ENCODE measurements around the gene ACP4. TPM values are rescaled to one million over a fixed set of nuclear protein-coding genes. Genes with fewer than 3 reads are reported as not detected.

ACP4 gene
- total and polyA plus RNA-seq, 2 of the 13 experiments (the other 11 are each of a cell fraction or from before 2014, with no cell fraction given): 0.08 TPM; not detected in 1

GRCh38 chr19:50831026-50831396 lies 40.8 kb downstream of the ACP4 start:
- intact Hi-C loops (cut with micrococcal nuclease; ENCODE audit: unreplicated experiment) (no loop called here), in situ Hi-C loops (cut with HindIII; ENCODE audit: extremely low pct_ligation_motif_present, low pct_unique_long_range_greater_than_20kb) (no loop called here)
- ChIA-PET CTCF (ENCODE audit: low intra/inter-chr PET ratio, low total read pairs) (no interaction called here), POLR2A (no interaction called here)
- peaks cover 10% of the 10 kb centered on the region for H3K4me1 ChIP-seq (ENCODE audit: insufficient read depth, low read length)
- no peaks in the 10 kb centered on the region for H3K9me3 ChIP-seq (ENCODE audit: low read length)
- no TSS peak for BruUV-seq (replicated peaks)
- H3K4me3 ChIP-seq (replicated peaks in 1 of 3; ENCODE audit: insufficient read depth in 1 of 3, low read depth in 2 of 3, low read length in 3 of 3): no peak overlapping the region
- no peak overlapping the region for H3K9ac ChIP-seq (ENCODE audit: insufficient read depth, low read depth, low read length)
- H3K4me2 ChIP-seq (ENCODE audit: low read depth, low read length): no peak overlapping the region
- H4K20me1 ChIP-seq (ENCODE audit: insufficient read depth, low read length): no peaks in the 10 kb centered on the region
- no peak overlapping the region for H3K27ac ChIP-seq (ENCODE audit: extremely low read length, insufficient read depth, low read length)
- no peak for ATAC-seq
- TF ChIP-seq ZNF768 (CRISPR knock-in tag; IDR thresholded peaks at IDR 0.05) (peak; percentile 88), ZSCAN21 (CRISPR knock-in tag; IDR thresholded peaks at IDR 0.05; ENCODE audit: borderline replicate concordance) (no peak)
- H2AFZ ChIP-seq (ENCODE audit: low read length): no peak overlapping the region
- WGBS (ENCODE audit: low lambda C conversion rate): 14% methylated on average over 7 of the region's 7 CpGs
- DNase-seq (ENCODE audit: low spot score): no peak
- FAIRE-seq: no peak
- peaks cover 0 to 44% of the 10 kb centered on the region in 2 experiments; a peak in 2 of 5 replicates for H3K27me3 ChIP-seq (ENCODE audit: control insufficient read depth in 1 of 2, insufficient read depth in 2 of 2, low read length in 2 of 2)
- H3K79me2 ChIP-seq (ENCODE audit: insufficient read depth, low read length): no peaks in the 10 kb centered on the region
- no peaks in the 10 kb centered on the region for H3K36me3 ChIP-seq (replicated peaks in 1 of 2; ENCODE audit: control insufficient read depth in 1 of 2, insufficient read depth in 2 of 2, low read length in 2 of 2)

DNA sequence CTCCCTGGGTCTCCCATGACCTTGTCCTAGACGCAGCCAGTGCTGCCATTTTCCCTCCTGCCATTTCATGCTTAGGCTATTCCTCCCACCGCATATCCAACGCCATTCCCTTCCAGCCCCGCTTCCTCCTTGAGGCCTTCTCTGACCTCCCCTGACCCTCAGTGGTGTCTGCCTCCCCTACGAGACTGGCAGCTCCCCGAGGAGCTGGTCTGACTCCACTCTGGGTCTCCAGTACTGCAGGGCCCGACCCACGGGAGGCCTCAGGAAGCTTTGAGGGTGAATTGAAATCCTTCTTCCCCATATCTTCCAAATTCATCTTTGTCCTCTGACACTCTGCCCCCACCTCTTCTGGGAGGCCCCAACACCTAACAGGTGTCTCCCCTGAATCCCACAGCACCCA lies 42.5 kb downstream of the ACP4 start:
- BruUV-seq (replicated peaks): no TSS peak
- intact Hi-C loops (cut with micrococcal nuclease; ENCODE audit: unreplicated experiment) (no loop called here), in situ Hi-C loops (cut with HindIII; ENCODE audit: extremely low pct_ligation_motif_present, low pct_unique_long_range_greater_than_20kb) (no loop called here)
- H2AFZ ChIP-seq (ENCODE audit: low read length): no peak overlapping the region
- 45% methylated on average over 8 of the region's 8 CpGs for WGBS (ENCODE audit: low lambda C conversion rate)
- H3K79me2 ChIP-seq (ENCODE audit: insufficient read depth, low read length): no peaks in the 10 kb centered on the region
- H3K27ac ChIP-seq (ENCODE audit: extremely low read length, insufficient read depth, low read length): no peak overlapping the region
- ChIA-PET CTCF (ENCODE audit: low intra/inter-chr PET ratio, low total read pairs) (no interaction called here), POLR2A (no interaction called here)
- H3K4me1 ChIP-seq (ENCODE audit: insufficient read depth, low read length): peaks cover 17% of the 10 kb centered on the region
- no peaks in the 10 kb centered on the region for H3K36me3 ChIP-seq (replicated peaks in 1 of 2; ENCODE audit: control insufficient read depth in 1 of 2, insufficient read depth in 2 of 2, low read length in 2 of 2)
- H3K9me3 ChIP-seq (ENCODE audit: low read length): no peaks in the 10 kb centered on the region
- ATAC-seq (no peak), FAIRE-seq (no peak), DNase-seq (ENCODE audit: low spot score) (no peak)
- H3K4me3 ChIP-seq (replicated peaks in 1 of 3; ENCODE audit: insufficient read depth in 1 of 3, low read depth in 2 of 3, low read length in 3 of 3): no peak overlapping the region
- no peaks in the 10 kb centered on the region for H4K20me1 ChIP-seq (ENCODE audit: insufficient read depth, low read length)
- peaks cover 0 to 43% of the 10 kb centered on the region in 2 experiments; a peak in 2 of 5 replicates for H3K27me3 ChIP-seq (ENCODE audit: control insufficient read depth in 1 of 2, insufficient read depth in 2 of 2, low read length in 2 of 2)
- no peak overlapping the region for H3K9ac ChIP-seq (ENCODE audit: insufficient read depth, low read depth, low read length)
- H3K4me2 ChIP-seq (ENCODE audit: low read depth, low read length): no peak overlapping the region
- TF ChIP-seq, protein P1, sequence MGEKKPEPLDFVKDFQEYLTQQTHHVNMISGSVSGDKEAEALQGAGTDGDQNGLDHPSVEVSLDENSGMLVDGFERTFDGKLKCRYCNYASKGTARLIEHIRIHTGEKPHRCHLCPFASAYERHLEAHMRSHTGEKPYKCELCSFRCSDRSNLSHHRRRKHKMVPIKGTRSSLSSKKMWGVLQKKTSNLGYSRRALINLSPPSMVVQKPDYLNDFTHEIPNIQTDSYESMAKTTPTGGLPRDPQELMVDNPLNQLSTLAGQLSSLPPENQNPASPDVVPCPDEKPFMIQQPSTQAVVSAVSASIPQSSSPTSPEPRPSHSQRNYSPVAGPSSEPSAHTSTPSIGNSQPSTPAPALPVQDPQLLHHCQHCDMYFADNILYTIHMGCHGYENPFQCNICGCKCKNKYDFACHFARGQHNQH (CRISPR knock-in tag; IDR thresholded peaks at IDR 0.05): no peak
- no peak for TF ChIP-seq ZNF446 (CRISPR knock-in tag; IDR thresholded peaks at IDR 0.05)
- TF ChIP-seq, protein P2, sequence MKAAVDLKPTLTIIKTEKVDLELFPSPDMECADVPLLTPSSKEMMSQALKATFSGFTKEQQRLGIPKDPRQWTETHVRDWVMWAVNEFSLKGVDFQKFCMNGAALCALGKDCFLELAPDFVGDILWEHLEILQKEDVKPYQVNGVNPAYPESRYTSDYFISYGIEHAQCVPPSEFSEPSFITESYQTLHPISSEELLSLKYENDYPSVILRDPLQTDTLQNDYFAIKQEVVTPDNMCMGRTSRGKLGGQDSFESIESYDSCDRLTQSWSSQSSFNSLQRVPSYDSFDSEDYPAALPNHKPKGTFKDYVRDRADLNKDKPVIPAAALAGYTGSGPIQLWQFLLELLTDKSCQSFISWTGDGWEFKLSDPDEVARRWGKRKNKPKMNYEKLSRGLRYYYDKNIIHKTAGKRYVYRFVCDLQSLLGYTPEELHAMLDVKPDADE (CRISPR knock-in tag; IDR thresholded peaks at IDR 0.05): no peak
- no peak for TF ChIP-seq ZMAT3 (CRISPR knock-in tag; conservative IDR thresholded peaks at IDR 0.05)
- TF ChIP-seq KLF6 (CRISPR knock-in tag; IDR thresholded peaks at IDR 0.05): no peak
- TF ChIP-seq, protein P3, sequence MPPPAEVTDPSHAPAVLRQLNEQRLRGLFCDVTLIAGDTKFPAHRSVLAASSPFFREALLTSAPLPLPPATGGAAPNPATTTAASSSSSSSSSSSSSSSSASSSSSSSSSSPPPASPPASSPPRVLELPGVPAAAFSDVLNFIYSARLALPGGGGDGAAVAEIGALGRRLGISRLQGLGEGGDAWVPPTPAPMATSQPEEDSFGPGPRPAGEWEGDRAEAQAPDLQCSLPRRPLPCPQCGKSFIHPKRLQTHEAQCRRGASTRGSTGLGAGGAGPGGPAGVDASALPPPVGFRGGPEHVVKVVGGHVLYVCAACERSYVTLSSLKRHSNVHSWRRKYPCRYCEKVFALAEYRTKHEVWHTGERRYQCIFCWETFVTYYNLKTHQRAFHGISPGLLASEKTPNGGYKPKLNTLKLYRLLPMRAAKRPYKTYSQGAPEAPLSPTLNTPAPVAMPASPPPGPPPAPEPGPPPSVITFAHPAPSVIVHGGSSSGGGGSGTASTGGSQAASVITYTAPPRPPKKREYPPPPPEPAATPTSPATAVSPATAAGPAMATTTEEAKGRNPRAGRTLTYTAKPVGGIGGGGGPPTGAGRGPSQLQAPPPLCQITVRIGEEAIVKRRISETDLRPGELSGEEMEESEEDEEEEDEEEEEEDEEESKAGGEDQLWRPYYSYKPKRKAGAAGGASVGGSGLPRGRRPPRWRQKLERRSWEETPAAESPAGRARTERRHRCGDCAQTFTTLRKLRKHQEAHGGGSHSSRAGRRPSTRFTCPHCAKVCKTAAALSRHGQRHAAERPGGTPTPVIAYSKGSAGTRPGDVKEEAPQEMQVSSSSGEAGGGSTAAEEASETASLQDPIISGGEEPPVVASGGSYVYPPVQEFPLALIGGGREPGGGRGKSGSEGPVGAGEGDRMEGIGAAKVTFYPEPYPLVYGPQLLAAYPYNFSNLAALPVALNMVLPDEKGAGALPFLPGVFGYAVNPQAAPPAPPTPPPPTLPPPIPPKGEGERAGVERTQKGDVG (CRISPR knock-in tag; IDR thresholded peaks at IDR 0.05; ENCODE audit: borderline replicate concordance): no peak
- no peak for TF ChIP-seq LCORL (IDR thresholded peaks at IDR 0.05)
- TF ChIP-seq LCORL (CRISPR knock-in tag; IDR thresholded peaks at IDR 0.05): no peak
- TF ChIP-seq, protein P4, sequence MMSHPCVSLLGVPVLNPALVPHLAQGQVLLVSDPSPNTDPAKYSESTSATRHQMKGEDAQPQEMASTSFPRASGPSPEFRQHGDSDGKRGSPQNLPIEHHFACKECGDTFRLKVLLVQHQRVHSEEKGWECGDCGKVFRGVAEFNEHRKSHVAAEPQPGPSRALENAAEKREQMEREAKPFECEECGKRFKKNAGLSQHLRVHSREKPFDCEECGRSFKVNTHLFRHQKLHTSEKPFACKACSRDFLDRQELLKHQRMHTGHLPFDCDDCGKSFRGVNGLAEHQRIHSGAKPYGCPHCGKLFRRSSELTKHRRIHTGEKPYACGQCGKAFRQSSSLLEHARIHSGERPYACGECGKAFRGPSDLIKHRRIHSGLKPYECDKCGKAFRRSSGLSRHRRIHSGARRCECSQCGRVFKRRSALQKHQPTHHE (CRISPR knock-in tag; IDR thresholded peaks at IDR 0.05; ENCODE audit: borderline replicate concordance): no peak
- TF ChIP-seq ZNF75D (CRISPR knock-in tag; IDR thresholded peaks at IDR 0.05; ENCODE audit: borderline replicate concordance): no peak
- no peak for TF ChIP-seq HDAC1 (CRISPR knock-in tag; IDR thresholded peaks at IDR 0.05)

Data from HepG2 (cell line).